Nucleus accumbens (tissue), 56 donors: ENCODE data around the gene NPTN.
"Not testable (repeated sequence)": the region's sequence is repeated elsewhere in the genome, so short reads cannot be mapped to it uniquely, and the experiment has no call there.

Experiments used
- DNase-seq, 56 donors: peaks; one replicate each; lab custom pipeline; 2025; lab: John Stamatoyannopoulos, UW

NPTN gene

GRCh38 chr15:73602446-73602843 is 30.7 kb downstream of the NPTN start:
- DNase-seq = no peak

GRCh38 chr15:73601451-73602445 is 31.4 kb downstream of the NPTN start:
- DNase-seq = peak in 24 of 56 donors; percentile 1 to 47 (median 12)

GRCh38 chr15:73600413-73601335 is 32.5 kb downstream of the NPTN start:
- DNase-seq = no peak

GRCh38 chr15:73599934-73600333 is 33.3 kb downstream of the NPTN start:
- no peak for DNase-seq

GRCh38 chr15:73598530-73599160 is 34.5 kb downstream of the NPTN start:
- DNase-seq = no peak

GRCh38 chr15:73597036-73597638 is 36.1 kb downstream of the NPTN start:
- no peak for DNase-seq

- DNase-seq = no peak
Measured at GRCh38 chr15:73596174-73596573, 37.0 kb downstream of the NPTN start.

GRCh38 chr15:73594109-73594508 is 39.1 kb downstream of the NPTN start:
- no peak for DNase-seq

GRCh38 chr15:73593304-73594074 is 39.7 kb downstream of the NPTN start:
- peak in 2 of 56 donors; percentile 1 to 11 for DNase-seq

GRCh38 chr15:73590263-73590662 is 42.9 kb downstream of the NPTN start:
- DNase-seq = no peak

GRCh38 chr15:73589766-73590165 is 43.4 kb downstream of the NPTN start:
- DNase-seq = no peak

- DNase-seq = no peak
Measured at GRCh38 chr15:73585871-73586654, 47.1 kb downstream of the NPTN start.

GRCh38 chr15:73584699-73585420 is 48.3 kb downstream of the NPTN start:
- DNase-seq = no peak

- DNase-seq = no peak
Measured at GRCh38 chr15:73583544-73583943, 49.6 kb downstream of the NPTN start.

- DNase-seq = no peak
Measured at GRCh38 chr15:73582851-73583379, 50.3 kb downstream of the NPTN start.

- DNase-seq = no peak
Measured at GRCh38 chr15:73578026-73578425, 55.2 kb downstream of the NPTN start.

- not testable (repeated sequence) for DNase-seq
Measured at GRCh38 chr15:73577593-73577992, 55.6 kb downstream of the NPTN start.
